H1 (cell line): ENCODE measurements around the gene MSH2. TPM values are rescaled to one million over a fixed set of nuclear protein-coding genes. Genes with fewer than 3 reads are reported as not detected.

Experiments used
- CTCF ChIA-PET: fragments of 300-600 bp; sonication (Branson Sonifier 250); formaldehyde crosslinking; loops from one replicate; lab custom pipeline; 2021; ENCODE audit not compliant: partially characterized antibody; lab: Charles Lee
- POLR2A ChIA-PET: fragments of 300-600 bp; sonication (Branson Sonifier 250); formaldehyde crosslinking; loops from one replicate; lab custom pipeline; 2021; ENCODE audit warnings: inconsistent platforms; ENCODE audit not compliant: partially characterized antibody; lab: Charles Lee
- DNase-seq, 2 experiments: peaks; one replicate each; pipeline versions ENCODE4 v3.0.0 to v3.0.0-alpha.2; 2010 to 2022; ENCODE audit warnings: low spot score in 2 of 2, low read depth in 1 of 2, mixed read lengths in 1 of 2
- FAIRE-seq: peaks from 2 replicates; lab custom pipeline; 2011; peaks lifted over from hg19 to GRCh38; lab: Jason Lieb, UNC
- H2AFZ ChIP-seq: 2 replicates; pipeline ENCODE4 v1.8.1; 2012; ENCODE audit warnings: low read length, inconsistent platforms
- H2AK5ac ChIP-seq: 2 replicates; pipeline ENCODE4 v1.6.1; 2013; ENCODE audit warnings: low read depth, low read length
- H2BK120ac ChIP-seq: replicated peaks from 2 replicates; pipeline ENCODE3; 2013; ENCODE audit warnings: low read depth, low read length, inconsistent platforms
- H2BK12ac ChIP-seq: 2 replicates; pipeline ENCODE4 v1.6.1; 2013; ENCODE audit warnings: low read depth, low read length
- H2BK15ac ChIP-seq: 2 replicates; pipeline ENCODE4 v1.6.1; 2013; ENCODE audit warnings: low read length
- H2BK20ac ChIP-seq: 2 replicates; pipeline ENCODE4 v1.6.1; 2013; ENCODE audit warnings: low read length
- H2BK5ac ChIP-seq: 2 replicates; pipeline ENCODE4 v1.6.1; 2013; ENCODE audit warnings: low read depth, low read length
- H3K14ac ChIP-seq: 2 replicates; pipeline ENCODE4 v1.6.1; 2013; ENCODE audit warnings: inconsistent platforms; ENCODE audit not compliant: insufficient read length
- H3K18ac ChIP-seq: 2 replicates; pipeline ENCODE4 v1.6.1; 2013; ENCODE audit warnings: low read length; ENCODE audit errors: extremely low read depth
- H3K23ac ChIP-seq: 2 replicates; pipeline ENCODE4 v1.6.1; 2013; ENCODE audit warnings: inconsistent platforms; ENCODE audit not compliant: insufficient read length
- H3K23me2 ChIP-seq: 2 replicates; pipeline ENCODE4 v1.6.1; 2013; ENCODE audit warnings: low read depth, low read length
- H3K27ac ChIP-seq: 2 replicates; pipeline ENCODE4 v1.6.1; 2011; ENCODE audit warnings: low read depth, low read length, inconsistent platforms
- H3K27me3 ChIP-seq, 4 experiments: replicated peaks in 1 of 4; 1 replicate in 1 of 4; 2 replicates in 3 of 4; pipeline versions ENCODE4 v1.6.1 to v1.8.1; 2011 to 2013; ENCODE audit warnings: low read length in 3 of 4, mild to moderate bottlenecking in 3 of 4, inconsistent platforms in 2 of 4, mixed read lengths in 2 of 4, moderate library complexity in 1 of 4; ENCODE audit not compliant: control insufficient read depth in 3 of 4, insufficient read depth in 3 of 4; ENCODE audit errors: extremely low read depth in 1 of 4
- H3K36me3 ChIP-seq, 4 experiments: 2 replicates each; pipeline versions ENCODE4 v1.6.1 to v1.8.1; 2011 to 2013; ENCODE audit warnings: mild to moderate bottlenecking in 4 of 4, low read length in 3 of 4, moderate library complexity in 2 of 4, control low read depth in 1 of 4, inconsistent platforms in 1 of 4; ENCODE audit not compliant: insufficient read depth in 4 of 4, control insufficient read depth in 2 of 4
- H3K4ac ChIP-seq: replicated peaks from 2 replicates; pipeline ENCODE3; 2013; ENCODE audit warnings: low read length, low read depth, mixed read lengths, inconsistent platforms; ENCODE audit not compliant: insufficient read length
- H3K4me1 ChIP-seq, 4 experiments: replicated peaks in 1 of 4; 1 replicate in 1 of 4; 2 replicates in 3 of 4; pipeline versions ENCODE4 v1.6.1 to v1.8.1; 2011 to 2013; ENCODE audit warnings: low read length in 3 of 4, inconsistent platforms in 2 of 4, mixed read lengths in 1 of 4; ENCODE audit not compliant: insufficient read depth in 4 of 4, control insufficient read depth in 3 of 4
- H3K4me2 ChIP-seq, 2 experiments: 2 replicates each; pipeline versions ENCODE4 v1.6.1 to v1.8.1; 2011 to 2013; ENCODE audit warnings: low read depth in 2 of 2, low read length in 2 of 2, control low read depth in 1 of 2, inconsistent platforms in 1 of 2, mild to moderate bottlenecking in 1 of 2; ENCODE audit not compliant: insufficient read depth in 1 of 2
- H3K4me3 ChIP-seq, 4 experiments: fragments of 200-600, 300-600 bp in 1 of 4; sonication (generic), shearing (Covaris generic), sonication (Bioruptor Twin) in 1 of 4; 2 replicates each; pipeline versions ENCODE4 v1.5.1 to v1.8.1; 2011 to 2016; ENCODE audit warnings: low read length in 4 of 4, low read depth in 3 of 4, control low read depth in 2 of 4, inconsistent platforms in 2 of 4, mild to moderate bottlenecking in 2 of 4, mixed read lengths in 1 of 4, moderate library complexity in 1 of 4; ENCODE audit not compliant: insufficient read depth in 2 of 4; ENCODE audit errors: extremely low read depth in 1 of 4
- H3K56ac ChIP-seq: replicated peaks from 2 replicates; pipeline ENCODE3; 2013; ENCODE audit warnings: low read depth, mild to moderate bottlenecking, mixed read lengths, low read length, inconsistent platforms; ENCODE audit not compliant: insufficient read length
- H3K79me1 ChIP-seq: 2 replicates; pipeline ENCODE4 v1.6.1; 2013; ENCODE audit warnings: low read depth, low read length, control low read depth
- H3K79me2 ChIP-seq, 2 experiments: 2 replicates each; pipeline versions ENCODE4 v1.6.1 to v1.8.1; 2012 to 2013; ENCODE audit warnings: low read length in 2 of 2, mild to moderate bottlenecking in 2 of 2, inconsistent platforms in 1 of 2; ENCODE audit not compliant: insufficient read depth in 2 of 2, control insufficient read depth in 1 of 2
- H3K9ac ChIP-seq, 4 experiments: replicated peaks in 1 of 4; 1 replicate in 1 of 4; 2 replicates in 3 of 4; pipeline versions ENCODE4 v1.6.1 to v1.8.1; 2011 to 2013; ENCODE audit warnings: low read depth in 3 of 4, low read length in 3 of 4, control low read depth in 2 of 4, mild to moderate bottlenecking in 2 of 4, moderate library complexity in 2 of 4, inconsistent platforms in 1 of 4; ENCODE audit errors: extremely low read depth in 1 of 4
- H3K9me3 ChIP-seq, 2 experiments: 2 replicates each; pipeline versions ENCODE4 v1.6.1 to v1.8.1; 2012 to 2013; ENCODE audit warnings: mild to moderate bottlenecking in 2 of 2, moderate library complexity in 2 of 2, control low read depth in 1 of 2, inconsistent platforms in 1 of 2, low read depth in 1 of 2, low read length in 1 of 2, mixed read lengths in 1 of 2; ENCODE audit not compliant: insufficient read depth in 2 of 2
- H4K20me1 ChIP-seq, 2 experiments: replicated peaks in 1 of 2; 2 replicates each; pipeline versions ENCODE3 to v1.8.1; 2011 to 2013; ENCODE audit warnings: inconsistent platforms in 2 of 2, low read length in 2 of 2, mild to moderate bottlenecking in 1 of 2; ENCODE audit not compliant: insufficient read depth in 2 of 2, control insufficient read depth in 1 of 2
- H4K5ac ChIP-seq: 2 replicates; pipeline ENCODE4 v1.6.1; 2013; ENCODE audit warnings: low read length, low read depth, mixed read lengths, inconsistent platforms; ENCODE audit not compliant: insufficient read length
- H4K8ac ChIP-seq: 2 replicates; pipeline ENCODE4 v1.8.0; 2013; ENCODE audit warnings: mild to moderate bottlenecking, moderate library complexity, low read length, inconsistent platforms; ENCODE audit not compliant: insufficient read depth; ENCODE audit errors: extremely low read depth
- H4K91ac ChIP-seq: replicated peaks from 2 replicates; pipeline ENCODE3; 2013; ENCODE audit warnings: low read length, mixed read lengths, inconsistent platforms; ENCODE audit not compliant: insufficient read length
- FOSL1 ChIP-seq: IDR thresholded peaks from 2 replicates; pipeline ENCODE4 v1.6.1; 2011; ENCODE audit warnings: mild to moderate bottlenecking, low read depth, low read length, moderate library complexity; ENCODE audit not compliant: insufficient read depth
- HDAC6 ChIP-seq: IDR thresholded peaks from one replicate; pipeline ENCODE4 v1.7.1; 2012; ENCODE audit warnings: low read depth, mild to moderate bottlenecking, inconsistent platforms, low read length, moderate library complexity
- SP4 ChIP-seq: IDR thresholded peaks from 2 replicates; pipeline ENCODE4 v1.6.1; 2012; ENCODE audit warnings: low read length, inconsistent platforms
- WGBS, 2 experiments: shearing (Covaris generic) in 1 of 2; methylation state at CpG; one replicate each; pipeline versions ENCODE4 v1.1.6 to v1.1.7; 2013 to 2015; ENCODE audit warnings: low lambda C conversion rate in 2 of 2, mixed read lengths in 2 of 2, inconsistent platforms in 1 of 2, low coverage in 1 of 2, missing lambda C conversion rate in 1 of 2; ENCODE audit not compliant: insufficient replicate concordance in 2 of 2, insufficient coverage in 1 of 2, insufficient read length in 1 of 2; ENCODE audit errors: extremely low coverage in 1 of 2, missing lambda C conversion rate in 1 of 2; 5-methylcytosine and 5-hydroxymethylcytosine counted together
- polyA plus RNA-seq, 7 experiments: library from polyadenylated mRNA; depleted of rRNA in 3 of 7; stranded (reverse) in 5 of 7; unstranded in 2 of 7; fragments of >200 nt in 5 of 7; fragments of 200-250 nt in 2 of 7; gene quantifications; 1 replicate in 5 of 7; 2 replicates in 1 of 7; 4 replicates in 1 of 7; pipeline versions ENCODE4 v1.2.1 to v1.2.3, GENCODE V29; 2011 to 2013; ENCODE audit warnings: missing spikeins in 2 of 7, mixed read lengths in 2 of 7
- total RNA-seq: library from RNA; stranded (reverse); fragmentation: NEBNext Ultra II Directional; extraction: Animal tissue kit (Norgen Biotek cat#: 25700); gene quantifications from 2 replicates; pipeline ENCODE4 v1.2.1, GENCODE V29; 2021

The MSH2 gene
- total and polyA plus RNA-seq, 2 of the 8 experiments (the other 6 are each of a cell fraction or from before 2014, with no cell fraction given), result 64.1 to 228 TPM

DNA sequence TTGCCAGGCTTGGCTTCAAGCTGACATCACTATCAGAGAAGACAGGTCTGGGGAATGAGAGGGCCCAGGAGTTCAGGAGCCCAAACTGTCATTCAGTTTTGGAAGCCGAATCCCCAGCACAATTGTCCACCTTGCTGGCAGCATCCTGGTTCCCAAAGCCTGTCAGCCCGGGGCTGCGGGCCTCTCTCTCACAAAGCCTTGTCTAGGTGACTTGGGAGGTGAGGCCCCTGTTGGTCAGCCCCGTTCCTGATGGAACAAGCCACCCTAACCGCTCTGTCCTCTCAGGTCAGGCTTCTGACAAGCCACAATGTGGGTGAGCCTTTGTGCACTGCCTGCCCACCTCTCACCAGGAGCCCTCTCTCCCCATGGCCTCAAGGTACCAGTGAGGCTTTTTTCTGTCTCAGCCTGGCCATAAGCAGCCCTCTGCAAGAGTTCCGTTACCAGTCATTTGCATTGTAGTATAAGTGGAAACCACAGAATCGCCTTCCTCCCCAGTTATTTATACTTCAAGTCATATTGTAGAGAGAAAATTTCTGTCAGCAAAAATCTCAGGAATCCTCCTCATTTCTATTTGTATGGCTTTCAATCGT, 100.6 kb downstream of the MSH2 start:
- no peak for FAIRE-seq
- POLR2A ChIA-PET, result interaction anchor here (1.7 kb wide), 1 partner anchor 8 kb away, joined by 4 read pairs; no protein-coding TSS in a partner anchor
- CTCF ChIA-PET, result no interaction called here

More for the DNA sequence above, 100.6 kb downstream of the MSH2 start:
- Histone ChIP-seq H3K23ac (no peak overlapping the region), H3K27me3 (no peaks in the 10 kb centered on the region), H2AFZ (no peak overlapping the region), H3K79me1 (no peaks in the 10 kb centered on the region), H4K8ac (no peak overlapping the region), H3K9ac (no peak overlapping the region), H2BK15ac (no peak overlapping the region), H2BK20ac (no peak overlapping the region), H3K4ac (no peak overlapping the region), H3K9me3 (peaks cover 30 to 32% of the 10 kb centered on the region in 2 experiments), H3K27ac (no peak overlapping the region), H3K23me2 (peaks cover 5% of the 10 kb centered on the region; the same call in 1 of the 2 replicates), H3K56ac (no peak overlapping the region), H4K5ac (no peak overlapping the region), H3K4me3 (no peak overlapping the region), H3K18ac (no peak overlapping the region), H2BK120ac (no peak overlapping the region), H3K4me2 (no peak overlapping the region), H4K20me1 (no peaks in the 10 kb centered on the region), H2BK5ac (no peak overlapping the region), H3K4me1 (no peaks in the 10 kb centered on the region), H2BK12ac (no peak overlapping the region), H3K36me3 (peaks cover 0 to 7% (median 3%) of the 10 kb centered on the region in 4 experiments; a peak in 3 of 8 replicates), H3K79me2 (no peaks in the 10 kb centered on the region), H4K91ac (no peak overlapping the region), H3K14ac (no peak overlapping the region), H2AK5ac (no peak overlapping the region)
- DNase-seq, result no peak
- no peak for TF ChIP-seq HDAC6
- TF ChIP-seq SP4, result no peak
- TF ChIP-seq FOSL1, result no peak
- 96% methylated on average over 8 of the region's 8 CpGs; no CpG with 5 or more reads in 1 of the 2 experiments for WGBS, 2 experiments
